GM12878 (cell line): ENCODE measurements around the gene XRRA1. TPM values are rescaled to one million over a fixed set of nuclear protein-coding genes. Genes with fewer than 3 reads are reported as not detected.

Experiments
- ASH2L ChIP-seq: fragments of 300-600, 200-600 bp; sonication (generic); IDR thresholded peaks from 2 replicates; pipeline ENCODE4 v1.6.1; 2017; ENCODE audit warnings: low read depth, mild to moderate bottlenecking, borderline replicate concordance
- CBX5 ChIP-seq: sonication (generic); IDR thresholded peaks from 2 replicates; pipeline ENCODE4 v1.6.1; 2016; ENCODE audit warnings: low read depth, moderate library complexity, mild to moderate bottlenecking, inconsistent platforms
- CHD2 ChIP-seq: IDR thresholded peaks from 2 replicates; pipeline ENCODE4 v1.6.1; 2011; ENCODE audit warnings: low read depth, low read length, improper control_type of control experiment, borderline replicate concordance
- ETV6 ChIP-seq, 2 experiments: fragments of 450-650 bp in 1 of 2; IDR thresholded peaks in 1 of 2; conservative IDR thresholded peaks in 1 of 2; 2 replicates each; pipeline ENCODE4 v1.6.1; 2014; ENCODE audit warnings: antibody characterized with exemption in 1 of 2, borderline replicate concordance in 1 of 2, low read depth in 1 of 2, mild to moderate bottlenecking in 1 of 2, moderate library complexity in 1 of 2
- HDAC6 ChIP-seq: fragments of 200-600 bp; sonication (generic); IDR thresholded peaks from one replicate; pipeline ENCODE4 v1.8.0; 2017; ENCODE audit warnings: antibody characterized with exemption; ENCODE audit not compliant: unreplicated experiment
- IRF4 ChIP-seq: IDR thresholded peaks from 2 replicates; pipeline ENCODE4 v1.6.1; 2011; ENCODE audit warnings: low read depth, low read length
- MEF2B ChIP-seq: fragments of 450-650 bp; IDR thresholded peaks from 2 replicates; pipeline ENCODE4 v1.6.1; 2018; ENCODE audit warnings: mild to moderate bottlenecking, moderate library complexity; ENCODE audit not compliant: partially characterized antibody, poor library complexity, severe bottlenecking
- MTA2 ChIP-seq: fragments of 450-650 bp; IDR thresholded peaks from 2 replicates; pipeline ENCODE4 v1.6.1; 2016; ENCODE audit warnings: low read depth, mild to moderate bottlenecking, moderate library complexity
- MXI1 ChIP-seq: fragments of 150-350 bp; IDR thresholded peaks from 2 replicates; pipeline ENCODE4 v1.6.1; 2011; ENCODE audit warnings: low read depth, mild to moderate bottlenecking, inconsistent platforms, low read length, improper control_type of control experiment
- MYC ChIP-seq: IDR thresholded peaks from 2 replicates; pipeline ENCODE4 v1.6.1; 2011; ENCODE audit warnings: mild to moderate bottlenecking, low read length, moderate library complexity, inconsistent platforms; ENCODE audit not compliant: insufficient read depth, insufficient replicate concordance, insufficient read length, severe bottlenecking
- NBN ChIP-seq: fragments of 450-650 bp; IDR thresholded peaks from 2 replicates; pipeline ENCODE4 v1.6.1; 2016
- NFXL1 ChIP-seq: fragments of 450-650 bp; IDR thresholded peaks from 2 replicates; pipeline ENCODE4 v1.6.1; 2017; ENCODE audit warnings: antibody characterized with exemption, mild to moderate bottlenecking, borderline replicate concordance
- NFYA ChIP-seq: IDR thresholded peaks from 2 replicates; pipeline ENCODE4 v1.6.1; 2011; ENCODE audit warnings: low read depth, mild to moderate bottlenecking, low read length, improper control_type of control experiment, borderline replicate concordance
- NR2F1 ChIP-seq: fragments of 450-650 bp; conservative IDR thresholded peaks from 2 replicates; pipeline ENCODE4 v1.6.1; 2017; ENCODE audit warnings: mild to moderate bottlenecking
- PAX5 ChIP-seq: IDR thresholded peaks from 2 replicates; pipeline ENCODE4 v1.6.1; 2011; ENCODE audit warnings: low read depth, low read length, borderline replicate concordance
- PKNOX1 ChIP-seq: fragments of 450-650 bp; IDR thresholded peaks from 2 replicates; pipeline ENCODE4 v1.6.1; 2016; ENCODE audit warnings: mild to moderate bottlenecking
- POLR2AphosphoS5 ChIP-seq: IDR thresholded peaks from 2 replicates; pipeline ENCODE4 v1.6.1; 2011; ENCODE audit warnings: mild to moderate bottlenecking, low read length, inconsistent platforms
- RAD51 ChIP-seq: fragments of 450-650 bp; IDR thresholded peaks from 2 replicates; pipeline ENCODE4 v1.6.1; 2016; ENCODE audit warnings: moderate library complexity, mild to moderate bottlenecking, inconsistent platforms
- RBBP5 ChIP-seq: fragments of 200-600 bp; sonication (generic); conservative IDR thresholded peaks from 2 replicates; pipeline ENCODE4 v1.6.1; 2016
- RELA ChIP-seq: fragments of 450-650 bp; IDR thresholded peaks from 2 replicates; pipeline ENCODE4 v1.8.0; 2014; ENCODE audit warnings: borderline replicate concordance; ENCODE audit not compliant: partially characterized antibody
- RFX5 ChIP-seq: IDR thresholded peaks from 2 replicates; pipeline ENCODE4 v1.6.1; 2011; ENCODE audit warnings: low read depth, low read length, improper control_type of control experiment
- SP1 ChIP-seq: IDR thresholded peaks from one replicate; pipeline ENCODE4 v1.6.1; 2011; ENCODE audit warnings: low read depth, low read length
- SREBF2 ChIP-seq: IDR thresholded peaks from 2 replicates; pipeline ENCODE4 v1.6.1; 2012; ENCODE audit warnings: mild to moderate bottlenecking, low read length
- TCF3 ChIP-seq: IDR thresholded peaks from 2 replicates; pipeline ENCODE4 v1.6.1; 2012; ENCODE audit warnings: low read depth, mild to moderate bottlenecking, low read length, borderline replicate concordance; ENCODE audit not compliant: insufficient read depth
- ZNF207 ChIP-seq: fragments of 450-650 bp; IDR thresholded peaks from 2 replicates; pipeline ENCODE4 v1.6.1; 2014; ENCODE audit warnings: antibody characterized with exemption, mild to moderate bottlenecking, borderline replicate concordance
- ZNF24 ChIP-seq: fragments of 450-650 bp; IDR thresholded peaks from 2 replicates; pipeline ENCODE4 v1.6.1; 2017; ENCODE audit warnings: antibody characterized with exemption, mild to moderate bottlenecking
- ZNF274 ChIP-seq: IDR thresholded peaks from one replicate; pipeline ENCODE4 v1.8.0; 2011; ENCODE audit not compliant: insufficient read length, insufficient read depth
- polyA plus RNA-seq, 11 experiments: library from polyadenylated mRNA; depleted of rRNA in 4 of 11; unstranded in 6 of 11; stranded (reverse) in 5 of 11; fragments of >200 nt; fragmentation: Nextera tagmentation in 4 of 11; fragmentation: Illumina TruSeq in 1 of 11; extraction: Ambion mirVana in 4 of 11; extraction: Trizol in 1 of 11; gene quantifications; 1 replicate in 1 of 11; 2 replicates in 10 of 11; pipeline versions ENCODE4 v1.2.1 to v1.2.3, GENCODE V29; 2011 to 2016; ENCODE audit warnings: inconsistent platforms in 2 of 11, missing spikeins in 2 of 11, low read depth in 1 of 11
- total RNA-seq, 4 experiments: library from RNA; depleted of rRNA in 3 of 4; stranded (reverse); fragments of >200 nt in 3 of 4; fragmentation: Illumina TruSeq in 1 of 4; extraction: Trizol in 1 of 4; gene quantifications; 2 replicates each; pipeline versions ENCODE4 v1.2.1 to v1.2.3, GENCODE V29; 2013 to 2021
- TF ChIP-seq, protein P1 (sequence below): fragments of 450-650 bp; IDR thresholded peaks from 2 replicates; pipeline ENCODE4 v1.6.1; 2014; ENCODE audit warnings: mild to moderate bottlenecking
- TF ChIP-seq, protein P2 (sequence below): IDR thresholded peaks from 2 replicates; pipeline ENCODE4 v1.6.1; 2012; ENCODE audit warnings: low read depth, low read length, improper control_type of control experiment
- TF ChIP-seq, protein P3 (sequence below): IDR thresholded peaks from 2 replicates; pipeline ENCODE4 v1.6.1; 2012; ENCODE audit warnings: low read depth, low read length, improper control_type of control experiment

XRRA1 gene
- total and polyA plus RNA-seq, 10 of the 15 experiments (the other 5 are each of a cell fraction or from before 2014, with no cell fraction given): 2.5 to 8.8 (median 4.6) TPM

GRCh38 chr11:74988541-74989259 lies 39.8 kb upstream of the XRRA1 start, which contains the start of gene NEU3 (continued):
- TF ChIP-seq, protein P1, sequence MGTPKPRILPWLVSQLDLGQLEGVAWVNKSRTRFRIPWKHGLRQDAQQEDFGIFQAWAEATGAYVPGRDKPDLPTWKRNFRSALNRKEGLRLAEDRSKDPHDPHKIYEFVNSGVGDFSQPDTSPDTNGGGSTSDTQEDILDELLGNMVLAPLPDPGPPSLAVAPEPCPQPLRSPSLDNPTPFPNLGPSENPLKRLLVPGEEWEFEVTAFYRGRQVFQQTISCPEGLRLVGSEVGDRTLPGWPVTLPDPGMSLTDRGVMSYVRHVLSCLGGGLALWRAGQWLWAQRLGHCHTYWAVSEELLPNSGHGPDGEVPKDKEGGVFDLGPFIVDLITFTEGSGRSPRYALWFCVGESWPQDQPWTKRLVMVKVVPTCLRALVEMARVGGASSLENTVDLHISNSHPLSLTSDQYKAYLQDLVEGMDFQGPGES: no peak
- TF ChIP-seq CBX5: no peak
- 0 out of 2 replicates have a peak, but pooled peaks have one; percentile 25 for TF ChIP-seq TCF3
- no peak for TF ChIP-seq ASH2L
- no peak for TF ChIP-seq ETV6 (conservative IDR thresholded peaks at IDR 0.05 in 1 of 2, IDR thresholded peaks at IDR 0.05 in 1 of 2; ENCODE audit: borderline replicate concordance in 1 of 2, low read depth in 1 of 2)
- no peak for TF ChIP-seq HDAC6
- no peak for TF ChIP-seq RAD51
- no peak for TF ChIP-seq RBBP5
- no peak for TF ChIP-seq ZNF207
- peak; percentile 88; the same call in 1 of the 2 replicates for TF ChIP-seq POLR2AphosphoS5
- TF ChIP-seq RELA: no peak
- TF ChIP-seq, protein P2, sequence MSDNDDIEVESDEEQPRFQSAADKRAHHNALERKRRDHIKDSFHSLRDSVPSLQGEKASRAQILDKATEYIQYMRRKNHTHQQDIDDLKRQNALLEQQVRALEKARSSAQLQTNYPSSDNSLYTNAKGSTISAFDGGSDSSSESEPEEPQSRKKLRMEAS: peak; percentile 63; the same call in 1 of the 2 replicates
- 0 out of 2 replicates have a peak, but pooled peaks have one; percentile 28 for TF ChIP-seq NBN
- TF ChIP-seq MTA2: peak; percentile 7; the same call in 1 of the 2 replicates
- peak; percentile 40; the same call in 1 of the 2 replicates for TF ChIP-seq PAX5
- 0 out of 2 replicates have a peak, but pooled peaks have one; percentile 38 for TF ChIP-seq RFX5
- no peak for TF ChIP-seq NFXL1
- no peak for TF ChIP-seq MYC
- no peak for TF ChIP-seq PKNOX1
- no peak for TF ChIP-seq NFYA
- TF ChIP-seq, protein P3, sequence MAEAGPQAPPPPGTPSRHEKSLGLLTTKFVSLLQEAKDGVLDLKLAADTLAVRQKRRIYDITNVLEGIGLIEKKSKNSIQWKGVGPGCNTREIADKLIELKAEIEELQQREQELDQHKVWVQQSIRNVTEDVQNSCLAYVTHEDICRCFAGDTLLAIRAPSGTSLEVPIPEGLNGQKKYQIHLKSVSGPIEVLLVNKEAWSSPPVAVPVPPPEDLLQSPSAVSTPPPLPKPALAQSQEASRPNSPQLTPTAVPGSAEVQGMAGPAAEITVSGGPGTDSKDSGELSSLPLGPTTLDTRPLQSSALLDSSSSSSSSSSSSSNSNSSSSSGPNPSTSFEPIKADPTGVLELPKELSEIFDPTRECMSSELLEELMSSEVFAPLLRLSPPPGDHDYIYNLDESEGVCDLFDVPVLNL: no peak
- no peak for TF ChIP-seq ZNF24
- TF ChIP-seq SREBF2: no peak
- no peak for TF ChIP-seq ZNF274
- peak; percentile 24 for TF ChIP-seq MEF2B
- TF ChIP-seq NR2F1: no peak
- no peak for TF ChIP-seq SP1
- TF ChIP-seq MXI1: peak; percentile 83
- no peak for TF ChIP-seq CHD2
- TF ChIP-seq IRF4: no peak
